Umbilical cord (tissue), 1 donor: Measurements from ENCODE around the gene PCDHB13. TPM values are rescaled to one million over a fixed set of nuclear protein-coding genes. Genes with fewer than 3 reads are reported as not detected.

Source experiments
- total RNA-seq: library from RNA; depleted of rRNA; stranded (reverse); fragments of >200 nt; gene quantifications from one replicate; pipeline ENCODE4 v1.2.3, GENCODE V29; 2014; ENCODE audit warnings: low replicate concordance; ENCODE audit not compliant: insufficient read depth

PCDHB13 gene
- total RNA-seq, 1 donor from 2014 or later = 1.7 TPM

Other genes starting within 250 kb of the PCDHB13 start
- gene PCDHAC2, start 247.4 kb upstream of the PCDHB13 start, total RNA-seq = 3.4 TPM
- 0.24 TPM for gene PCDHB1, start 162.5 kb upstream of the PCDHB13 start, total RNA-seq
- 6.5 TPM for gene PCDHB2, start 119.3 kb upstream of the PCDHB13 start, total RNA-seq
- gene PCDHB3, start 113.4 kb upstream of the PCDHB13 start, total RNA-seq = 0.72 TPM
- gene PCDHB4, start 92.1 kb upstream of the PCDHB13 start, total RNA-seq = 2.9 TPM
- gene PCDHB5, start 78.7 kb upstream of the PCDHB13 start, total RNA-seq = 11.6 TPM
- 1.9 TPM for gene PCDHB6, start 63.9 kb upstream of the PCDHB13 start, total RNA-seq
- 3.6 TPM for gene PCDHB7, start 41.3 kb upstream of the PCDHB13 start, total RNA-seq
- 0.72 TPM for gene PCDHB8, start 36.1 kb upstream of the PCDHB13 start, total RNA-seq
- gene PCDHB16, start 31.5 kb upstream of the PCDHB13 start, total RNA-seq = 4.1 TPM
- gene PCDHB9, start 26.8 kb upstream of the PCDHB13 start, total RNA-seq = 1.9 TPM
- gene PCDHB10, start 21.6 kb upstream of the PCDHB13 start, total RNA-seq = 5.5 TPM
- gene PCDHB11, start 14.3 kb upstream of the PCDHB13 start, total RNA-seq = 5.1 TPM
- gene PCDHB12, start 5.2 kb upstream of the PCDHB13 start, total RNA-seq = 2.9 TPM
- gene PCDHB14, start 9.4 kb downstream of the PCDHB13 start, total RNA-seq = 12.3 TPM
- 3.4 TPM for gene PCDHB15, start 31.5 kb downstream of the PCDHB13 start, total RNA-seq
- 1.9 TPM for gene SLC25A2, start 90.1 kb downstream of the PCDHB13 start, total RNA-seq
- 58.7 TPM for gene TAF7, start 106.9 kb downstream of the PCDHB13 start, total RNA-seq
- gene PCDHGA1, start 116.6 kb downstream of the PCDHB13 start, total RNA-seq = 0.96 TPM
- gene PCDHGA2, start 124.8 kb downstream of the PCDHB13 start, total RNA-seq = 4.6 TPM
- 2.2 TPM for gene PCDHGA3, start 129.9 kb downstream of the PCDHB13 start, total RNA-seq
- gene PCDHGB1, start 136.2 kb downstream of the PCDHB13 start, total RNA-seq = 1.7 TPM
- gene PCDHGA4, start 141.1 kb downstream of the PCDHB13 start, total RNA-seq = 6.0 TPM
- 4.6 TPM for gene PCDHGB2, start 146.1 kb downstream of the PCDHB13 start, total RNA-seq
- gene PCDHGA5, start 150.2 kb downstream of the PCDHB13 start, total RNA-seq = 1.9 TPM
- 11.8 TPM for gene PCDHGB3, start 156.3 kb downstream of the PCDHB13 start, total RNA-seq
- gene PCDHGA6, start 160.0 kb downstream of the PCDHB13 start, total RNA-seq = 7.2 TPM
- gene PCDHGA7, start 168.8 kb downstream of the PCDHB13 start, total RNA-seq = 7.0 TPM
- 18.3 TPM for gene PCDHGB4, start 173.8 kb downstream of the PCDHB13 start, total RNA-seq
- gene PCDHGA8, start 178.7 kb downstream of the PCDHB13 start, total RNA-seq = 3.9 TPM
- gene PCDHGB5, start 184.0 kb downstream of the PCDHB13 start, total RNA-seq = 15.4 TPM
- gene PCDHGA9, start 188.9 kb downstream of the PCDHB13 start, total RNA-seq = 11.1 TPM
- gene PCDHGB6, start 194.1 kb downstream of the PCDHB13 start, total RNA-seq = 9.1 TPM
- 10.8 TPM for gene PCDHGA10, start 199.1 kb downstream of the PCDHB13 start, total RNA-seq
- gene PCDHGB7, start 203.8 kb downstream of the PCDHB13 start, total RNA-seq = 13.2 TPM
- 7.9 TPM for gene PCDHGA11, start 207.1 kb downstream of the PCDHB13 start, total RNA-seq
- gene PCDHGA12, start 216.6 kb downstream of the PCDHB13 start, total RNA-seq = 14.4 TPM